DOHH2 (cell line): ENCODE results near the gene LRP2BP.
A peak's percentile ranks its signal among the peaks of the same experiment; 100 is the strongest.

ENCODE experiments used
- H3F3A ChIP-seq: fragments of 200-600 bp; sonication (generic), shearing (Covaris generic); 2 replicates; pipeline ENCODE4 v1.6.0; 2016; ENCODE audit warnings: antibody characterized with exemption, mild to moderate bottlenecking; ENCODE audit not compliant: control insufficient read depth, insufficient read depth
- H3K27ac ChIP-seq: fragments of 200-600 bp; sonication (generic); 2 replicates; pipeline ENCODE4 v1.5.1; 2014; ENCODE audit warnings: low read depth, mild to moderate bottlenecking, low read length, moderate library complexity
- H3K27me3 ChIP-seq: fragments of 200-600 bp; sonication (generic); 2 replicates; pipeline ENCODE4 v1.6.1; 2014; ENCODE audit warnings: mild to moderate bottlenecking, low read length, mixed read lengths; ENCODE audit not compliant: control insufficient read depth
- H3K36me3 ChIP-seq: fragments of 200-600 bp; sonication (generic); 2 replicates; pipeline ENCODE4 v1.6.1; 2014; ENCODE audit warnings: mild to moderate bottlenecking, low read length, moderate library complexity, mixed read lengths; ENCODE audit not compliant: control insufficient read depth
- H3K4me1 ChIP-seq: fragments of 200-600 bp; sonication (generic); 2 replicates; pipeline ENCODE4 v1.6.1; 2014; ENCODE audit warnings: mild to moderate bottlenecking, low read length, mixed read lengths; ENCODE audit not compliant: control insufficient read depth
- H3K4me2 ChIP-seq: fragments of 200-600 bp; sonication (generic); 2 replicates; pipeline ENCODE4 v1.6.0; 2014; ENCODE audit warnings: mild to moderate bottlenecking, low read length, moderate library complexity
- H3K4me3 ChIP-seq: fragments of 200-600 bp; sonication (generic); 2 replicates; pipeline ENCODE4 v1.5.1; 2014; ENCODE audit warnings: mild to moderate bottlenecking, low read length, mixed read lengths
- H3K79me2 ChIP-seq: fragments of 200-600 bp; sonication (generic); 2 replicates; pipeline ENCODE4 v1.6.1; 2014; ENCODE audit warnings: mild to moderate bottlenecking, low read length, mixed read lengths; ENCODE audit not compliant: control insufficient read depth
- H3K9me2 ChIP-seq: fragments of 200-600 bp; sonication (generic); replicated peaks from 2 replicates; pipeline ENCODE4 v1.6.1; 2014; ENCODE audit warnings: mild to moderate bottlenecking, low read length, mixed read lengths; ENCODE audit not compliant: control insufficient read depth
- H3K9me3 ChIP-seq: fragments of 200-600 bp; sonication (generic); 2 replicates; pipeline ENCODE4 v1.6.1; 2014; ENCODE audit warnings: antibody characterized with exemption, low read length, mixed read lengths; ENCODE audit not compliant: control insufficient read depth, insufficient read depth
- H4K20me1 ChIP-seq: fragments of 200-600 bp; sonication (generic); 2 replicates; pipeline ENCODE4 v1.6.0; 2014; ENCODE audit warnings: low read depth, mild to moderate bottlenecking, antibody characterized with exemption, low read length, moderate library complexity; ENCODE audit not compliant: control insufficient read depth, insufficient read depth
- CTCF ChIP-seq: fragments of 200-600 bp; sonication (generic); IDR thresholded peaks from one replicate; pipeline ENCODE4 v1.5.1; 2014; ENCODE audit warnings: antibody characterized with exemption, mild to moderate bottlenecking, low read depth, low read length; ENCODE audit not compliant: poor library complexity, severe bottlenecking
- EZH2phosphoT487 ChIP-seq: fragments of 200-600 bp; sonication (generic); IDR thresholded peaks from 2 replicates; pipeline ENCODE4 v1.6.1; 2017; ENCODE audit warnings: borderline replicate concordance, mild to moderate bottlenecking, antibody characterized with exemption, low read length, moderate library complexity, mixed read lengths

LRP2BP gene

GRCh38 chr4:185396724-185397385, 1.1 kb upstream of the LRP2BP start, which contains the start of gene ANKRD37:
Gene ANKRD37, plus strand, starts transcription at chr4:185396841. Its CDS starts 83 bp downstream, at chr4:185396924.
- H3K4me3 ChIP-seq = peak within 1 kb of the TSS; percentile 78
- H3K27ac ChIP-seq = peak within 1 kb of the TSS; percentile 67
- peak within 1 kb of the TSS; percentile 78 for H3K4me2 ChIP-seq
- H3K27me3 ChIP-seq = no peaks in the 10 kb centered on the region
- peaks cover 15% of the 10 kb centered on the region for H3F3A ChIP-seq
- H3K79me2 ChIP-seq = peaks cover 19% of the 10 kb centered on the region
- no peaks in the 10 kb centered on the region for H3K9me3 ChIP-seq
- no peak for TF ChIP-seq CTCF
- TF ChIP-seq EZH2phosphoT487 = no peak
- H3K36me3 ChIP-seq = peaks cover 47% of the 10 kb centered on the region
- no peaks in the 10 kb centered on the region for H4K20me1 ChIP-seq
- no peaks in the 10 kb centered on the region for H3K9me2 ChIP-seq
- H3K4me1 ChIP-seq = peaks cover 51% of the 10 kb centered on the region

GRCh38 chr4:185395956-185396723, 416 bp upstream of the LRP2BP start:
- Histone ChIP-seq H3F3A (peaks cover 15% of the 10 kb centered on the region), H4K20me1 (no peaks in the 10 kb centered on the region), H3K4me2 (peak overlapping the region; percentile 78), H3K9me3 (no peaks in the 10 kb centered on the region), H3K4me1 (peaks cover 51% of the 10 kb centered on the region), H3K4me3 (peak overlapping the region; percentile 78), H3K9me2 (no peaks in the 10 kb centered on the region), H3K79me2 (peaks cover 19% of the 10 kb centered on the region), H3K27me3 (no peaks in the 10 kb centered on the region), H3K36me3 (peaks cover 40% of the 10 kb centered on the region), H3K27ac (peak overlapping the region; percentile 67)
- TF ChIP-seq CTCF (no peak), EZH2phosphoT487 (no peak)

GRCh38 chr4:185394568-185395237, 1.0 kb downstream of the LRP2BP start:
- H3K4me1 ChIP-seq = peaks cover 51% of the 10 kb centered on the region
- H3K4me3 ChIP-seq = peak overlapping the region; percentile 78
- peaks cover 26% of the 10 kb centered on the region for H3K36me3 ChIP-seq
- H4K20me1 ChIP-seq = no peaks in the 10 kb centered on the region
- peak overlapping the region; percentile 78 for H3K4me2 ChIP-seq
- no peaks in the 10 kb centered on the region for H3K9me3 ChIP-seq
- TF ChIP-seq CTCF (no peak), EZH2phosphoT487 (no peak)
- H3K27me3 ChIP-seq = no peaks in the 10 kb centered on the region
- peak overlapping the region; percentile 67 for H3K27ac ChIP-seq
- H3K9me2 ChIP-seq = no peaks in the 10 kb centered on the region
- peaks cover 15% of the 10 kb centered on the region for H3F3A ChIP-seq
- H3K79me2 ChIP-seq = peaks cover 19% of the 10 kb centered on the region
